PC-9 (cell line): ENCODE results near the gene RASGEF1C. TPM values are rescaled to one million over a fixed set of nuclear protein-coding genes. Genes with fewer than 3 reads are reported as not detected.

Experiments
- BruUV-seq: library from RNA; stranded (reverse); fragments of 400-500 nt; replicated peaks from 2 replicates; lab custom pipeline; 2021; lab: Mats Ljungman, UMichigan
- CTCF ChIA-PET: fragments of 300-600 bp; sonication (Branson Sonifier 250); formaldehyde crosslinking; loops from one replicate; lab custom pipeline; 2022; ENCODE audit warnings: antibody characterized with exemption; lab: Charles Lee
- POLR2A ChIA-PET: fragments of 300-600 bp; sonication (Branson Sonifier 250); formaldehyde crosslinking; loops from one replicate; lab custom pipeline; 2022; ENCODE audit warnings: antibody characterized with exemption; ENCODE audit not compliant: unreplicated experiment; lab: Charles Lee
- DNase-seq, 2 experiments: peaks; one replicate each; pipeline versions ENCODE4 v3.0.0 to v3.0.0-alpha.2; 2015 to 2022; ENCODE audit warnings: mixed read lengths in 1 of 2
- H2AFZ ChIP-seq: fragments of 200-600 bp; sonication (generic); 2 replicates; pipeline ENCODE4 v1.8.1; 2017; ENCODE audit warnings: antibody characterized with exemption
- H3F3A ChIP-seq: fragments of 200-600 bp; sonication (generic); 2 replicates; pipeline ENCODE4 v1.8.1; 2017; ENCODE audit warnings: antibody characterized with exemption, mild to moderate bottlenecking, low read depth; ENCODE audit not compliant: insufficient read depth
- H3K27ac ChIP-seq: fragments of 200-600 bp; sonication (generic); 2 replicates; pipeline ENCODE4 v1.6.1; 2016; ENCODE audit warnings: mixed run types
- H3K27me3 ChIP-seq: fragments of 200-600 bp; sonication (generic); 2 replicates; pipeline ENCODE4 v1.6.1; 2016; ENCODE audit warnings: low read depth, mixed run types; ENCODE audit not compliant: insufficient read depth
- H3K36me3 ChIP-seq: fragments of 200-600 bp; sonication (generic); 2 replicates; pipeline ENCODE4 v1.6.1; 2016; ENCODE audit warnings: low read depth, mixed run types
- H3K4me1 ChIP-seq: fragments of 200-600 bp; sonication (generic); replicated peaks from 2 replicates; pipeline ENCODE4 v1.6.1; 2016; ENCODE audit warnings: mixed run types; ENCODE audit not compliant: insufficient read depth
- H3K4me2 ChIP-seq: fragments of 200-600 bp; sonication (generic); 2 replicates; pipeline ENCODE4 v1.6.1; 2017; ENCODE audit warnings: mixed run types
- H3K4me3 ChIP-seq: fragments of 200-600 bp; sonication (generic); 2 replicates; pipeline ENCODE4 v1.6.1; 2016; ENCODE audit warnings: mixed run types
- H3K79me2 ChIP-seq: fragments of 200-600 bp; sonication (generic); 2 replicates; pipeline ENCODE4 v1.6.1; 2017; ENCODE audit warnings: low read depth, mixed run types
- H3K9me2 ChIP-seq: fragments of 200-600 bp; sonication (generic); 2 replicates; pipeline ENCODE4 v1.8.1; 2017; ENCODE audit warnings: mild to moderate bottlenecking; ENCODE audit not compliant: insufficient read depth
- H3K9me3 ChIP-seq: fragments of 200-600 bp; sonication (generic); 2 replicates; pipeline ENCODE4 v1.8.1; 2016; ENCODE audit warnings: low read depth; ENCODE audit not compliant: insufficient read depth
- H4K20me1 ChIP-seq: fragments of 200-600 bp; sonication (generic); 2 replicates; pipeline ENCODE4 v1.8.1; 2017; ENCODE audit not compliant: insufficient read depth
- CTCF ChIP-seq: fragments of 200-600 bp; sonication (generic); conservative IDR thresholded peaks from 2 replicates; pipeline ENCODE4 v1.6.1; 2017; ENCODE audit warnings: mixed run types, antibody characterized with exemption, mild to moderate bottlenecking, moderate library complexity
- EZH2 ChIP-seq: fragments of 200-600 bp; sonication (generic); IDR thresholded peaks from 2 replicates; pipeline ENCODE4 v1.8.0; 2017; ENCODE audit warnings: antibody characterized with exemption, low read depth
- intact Hi-C: fragments of 100-400 bp; cut with micrococcal nuclease; formaldehyde crosslinking; loops from one replicate; pipeline ENCODE4 v1.10.0; 2022; ENCODE audit not compliant: unreplicated experiment
- total RNA-seq: library from RNA; stranded (reverse); gene quantifications from 2 replicates; pipeline ENCODE4 v1.2.3, GENCODE V29; 2021

The RASGEF1C gene
- total RNA-seq, 1 experiment from 2014 or later = not detected

DNA sequence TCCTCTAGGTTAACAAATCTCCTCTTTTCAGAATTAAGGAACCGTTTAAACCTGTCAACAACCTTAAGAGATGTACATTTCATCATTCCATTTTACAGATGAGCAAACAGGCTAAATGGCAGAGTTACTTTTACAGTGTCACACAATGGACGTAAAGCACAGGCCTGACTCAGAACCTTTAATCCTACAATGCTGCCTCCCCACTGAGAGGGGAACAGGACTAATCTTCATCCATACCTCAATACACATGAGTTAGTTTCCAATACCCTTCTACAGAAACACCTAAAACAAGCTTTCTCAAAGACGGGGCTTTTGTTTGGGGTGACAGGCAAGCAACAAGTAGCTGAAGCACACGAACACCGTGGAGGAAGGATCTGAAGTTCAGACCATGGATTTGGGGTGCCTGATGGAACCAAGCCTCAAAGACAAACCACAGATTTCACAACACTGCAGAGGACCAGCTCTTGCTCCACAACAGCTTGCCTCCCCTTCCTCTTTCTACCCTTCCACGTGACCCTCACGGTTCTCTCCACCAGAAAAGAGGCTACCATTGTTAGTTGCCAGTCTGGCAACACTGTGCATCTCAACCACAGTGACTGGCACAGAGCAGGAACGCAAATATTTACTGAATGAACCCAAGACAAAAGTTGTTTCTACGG, 139.3 kb downstream of the RASGEF1C start:
- no peaks in the 10 kb centered on the region for H3K36me3 ChIP-seq
- H3K4me1 ChIP-seq = peaks cover 20% of the 10 kb centered on the region
- H3K4me2 ChIP-seq = peak overlapping the region; percentile 92
- BruUV-seq = TSS peak; percentile 37
- H2AFZ ChIP-seq = no peak overlapping the region
- H3F3A ChIP-seq = no peaks in the 10 kb centered on the region
- H3K9me2 ChIP-seq = no peaks in the 10 kb centered on the region
- intact Hi-C loops = loop anchor here (5.0 kb wide), 2 partner anchors 157 to 517 kb away; partner anchors contain the start of gene RUFY1
- peaks cover 7% of the 10 kb centered on the region; the same call in 1 of the 2 replicates for H3K9me3 ChIP-seq
- TF ChIP-seq CTCF = no peak
- TF ChIP-seq EZH2 = no peak
- no peak overlapping the region for H3K27ac ChIP-seq
- ChIA-PET CTCF (no interaction called here), POLR2A (no interaction called here)
- peak overlapping the region; percentile 78; the same call in 1 of the 2 replicates for H3K4me3 ChIP-seq
- H3K27me3 ChIP-seq = no peaks in the 10 kb centered on the region
- no peak for DNase-seq
- peaks cover 36% of the 10 kb centered on the region for H3K79me2 ChIP-seq
- no peaks in the 10 kb centered on the region; the same call in 1 of the 2 replicates for H4K20me1 ChIP-seq

- BruUV-seq = no TSS peak
- H3K9me3 ChIP-seq = peaks cover 7% of the 10 kb centered on the region; the same call in 1 of the 2 replicates
- no peaks in the 10 kb centered on the region for H3K9me2 ChIP-seq
- H3K27me3 ChIP-seq = no peaks in the 10 kb centered on the region
- H2AFZ ChIP-seq = no peak overlapping the region
- no peak for DNase-seq
- H4K20me1 ChIP-seq = no peaks in the 10 kb centered on the region; the same call in none of the 2 replicates
- TF ChIP-seq EZH2 (no peak), CTCF (no peak)
- intact Hi-C loops = no loop called here
- H3K4me1 ChIP-seq = peaks cover 20% of the 10 kb centered on the region
- peaks cover 36% of the 10 kb centered on the region for H3K79me2 ChIP-seq
- H3F3A ChIP-seq = no peaks in the 10 kb centered on the region
- ChIA-PET CTCF (no interaction called here), POLR2A (no interaction called here)
- no peak overlapping the region for H3K4me3 ChIP-seq
- peak overlapping the region; percentile 92; the same call in 1 of the 2 replicates for H3K4me2 ChIP-seq
- no peak overlapping the region for H3K27ac ChIP-seq
- no peaks in the 10 kb centered on the region for H3K36me3 ChIP-seq
These were observed 140.4 kb downstream of the RASGEF1C start for GRCh38 chr5:180068519-180069090.

DNA sequence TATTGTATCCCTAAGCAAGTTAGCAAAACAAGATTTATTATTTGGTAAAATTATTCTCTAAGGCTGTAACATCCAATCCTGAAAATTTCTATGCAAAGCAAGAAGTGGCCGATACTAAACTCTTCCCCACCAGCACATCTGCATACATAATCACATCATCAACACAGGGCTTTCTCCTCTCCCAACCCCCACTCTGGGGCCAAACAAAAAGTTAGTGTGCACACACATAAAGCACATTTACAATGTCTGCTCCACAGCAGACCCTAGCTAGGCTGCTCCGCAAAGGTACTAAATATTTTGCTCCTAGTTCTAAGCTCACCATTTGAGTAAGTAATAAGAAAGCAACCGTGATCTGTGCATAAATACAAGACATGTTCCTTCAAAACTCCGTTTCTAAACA, 141.0 kb downstream of the RASGEF1C start:
- H3K4me2 ChIP-seq = no peak overlapping the region
- H3K4me1 ChIP-seq = peaks cover 20% of the 10 kb centered on the region
- TF ChIP-seq EZH2 (no peak), CTCF (no peak)
- DNase-seq = no peak
- no peaks in the 10 kb centered on the region for H3K27me3 ChIP-seq
- no peaks in the 10 kb centered on the region for H3K36me3 ChIP-seq
- BruUV-seq = no TSS peak
- H3F3A ChIP-seq = no peaks in the 10 kb centered on the region
- no peaks in the 10 kb centered on the region for H3K9me2 ChIP-seq
- CTCF ChIA-PET = no interaction called here
- no peak overlapping the region for H2AFZ ChIP-seq
- no peaks in the 10 kb centered on the region; the same call in none of the 2 replicates for H4K20me1 ChIP-seq
- intact Hi-C loops = no loop called here
- no peak overlapping the region for H3K4me3 ChIP-seq
- no peak overlapping the region for H3K27ac ChIP-seq
- peaks cover 7% of the 10 kb centered on the region; the same call in 1 of the 2 replicates for H3K9me3 ChIP-seq
- POLR2A ChIA-PET = no interaction called here
- peaks cover 36% of the 10 kb centered on the region for H3K79me2 ChIP-seq
